ENCODE results near the gene LILRB1.

- no peak for TF ChIP-seq EP300 (IDR thresholded peaks at IDR 0.05)
- TF ChIP-seq CTCF (IDR thresholded peaks at IDR 0.05): no peak
Observed at GRCh38 chr19:54633401-54633800, 3.1 kb downstream of the LILRB1 start.
